T1000 (cell line): Measurements from ENCODE around the gene BCL2L2.

ENCODE experiments used
- DNase-seq: peaks from one replicate; lab custom pipeline; 2025; ENCODE audit warnings: mixed read lengths; lab: John Stamatoyannopoulos, UW

The BCL2L2 gene

GRCh38 chr14:23299986-23300686 is 6.5 kb upstream of the BCL2L2 start:
- no peak for DNase-seq

GRCh38 chr14:23300687-23301223 is 5.9 kb upstream of the BCL2L2 start:
- DNase-seq, result no peak

- DNase-seq, result peak; percentile 98
Measured at GRCh38 chr14:23301288-23301968, 5.2 kb upstream of the BCL2L2 start.

- no peak for DNase-seq
Measured at GRCh38 chr14:23301969-23302289, 4.7 kb upstream of the BCL2L2 start.

GRCh38 chr14:23302290-23303225 is 4.1 kb upstream of the BCL2L2 start, which contains the start of gene PPP1R3E:
PPP1R3E (minus strand) TSS chr14:23302859; CDS start chr14:23302576, 283 bp downstream.
- DNase-seq, result peak; percentile 7

GRCh38 chr14:23307146-23307530 is 505 bp downstream of the BCL2L2 start:
- DNase-seq, result no peak

- no peak for DNase-seq
Measured at GRCh38 chr14:23307687-23308644, 1.3 kb downstream of the BCL2L2 start.

GRCh38 chr14:23308721-23309445 is 2.2 kb downstream of the BCL2L2 start:
- no peak for DNase-seq

- no peak for DNase-seq
Measured at GRCh38 chr14:23310546-23310945, 3.9 kb downstream of the BCL2L2 start.

- no peak for DNase-seq
Measured at GRCh38 chr14:23316300-23316699, 9.7 kb downstream of the BCL2L2 start.

- DNase-seq, result no peak
Measured at GRCh38 chr14:23319746-23320583, 13.3 kb downstream of the BCL2L2 start.

- DNase-seq, result peak; percentile 98
Measured at GRCh38 chr14:23320584-23321571, 14.2 kb downstream of the BCL2L2 start, which contains the start of gene PABPN1. PABPN1 (plus strand) TSS chr14:23321457; CDS start chr14:23321470, 13 bp downstream.

- DNase-seq, result peak; percentile 19
Measured at GRCh38 chr14:23321572-23322547, 15.2 kb downstream of the BCL2L2 start.

- DNase-seq, result no peak
Measured at GRCh38 chr14:23322568-23323517, 16.2 kb downstream of the BCL2L2 start.

- no peak for DNase-seq
Measured at GRCh38 chr14:23323838-23324454, 17.3 kb downstream of the BCL2L2 start.
